Colonic mucosa (tissue), 4 donors: ENCODE measurements around the gene STYK1. TPM values are rescaled to one million over a fixed set of nuclear protein-coding genes. Genes with fewer than 3 reads are reported as not detected.
"Not testable (repeated sequence)": the region's sequence is repeated elsewhere in the genome, so short reads cannot be mapped to it uniquely, and the experiment has no call there.

Experiments
- DNase-seq: peaks from one replicate; pipeline ENCODE4 v3.0.0-alpha.2; 2020
- H3K27ac ChIP-seq: fragments of 200-600 bp; one replicate; pipeline ENCODE4 v1.8.0; 2021
- H3K27me3 ChIP-seq: fragments of 200-600 bp; one replicate; pipeline ENCODE4 v1.8.0; 2021
- H3K36me3 ChIP-seq: fragments of 200-600 bp; one replicate; pipeline ENCODE4 v1.8.0; 2021
- H3K4me1 ChIP-seq: fragments of 200-600 bp; one replicate; pipeline ENCODE4 v1.8.0; 2021; ENCODE audit warnings: mild to moderate bottlenecking
- H3K4me3 ChIP-seq: fragments of 200-600 bp; one replicate; pipeline ENCODE4 v1.8.0; 2021
- H3K9ac ChIP-seq, 2 donors: one replicate each; pipeline ENCODE4 v1.7.0; 2013; ENCODE audit warnings: control low read depth in 2 of 2, low read depth in 2 of 2, low read length in 2 of 2
- H3K9me3 ChIP-seq: fragments of 200-600 bp; one replicate; pipeline ENCODE4 v1.8.0; 2021
- CTCF ChIP-seq: fragments of 200-600 bp; IDR thresholded peaks from one replicate; pipeline ENCODE4 v1.8.0; 2022; ENCODE audit warnings: antibody characterized with exemption, mild to moderate bottlenecking
- intact Hi-C: fragments of 100-400 bp; cut with DNase I; formaldehyde crosslinking; loops from one replicate; pipeline ENCODE4 v1.14.1; 2022
- total RNA-seq, 2 donors: library from RNA; stranded (reverse); fragmentation: NEBNext Ultra II Directional in 1 of 2; extraction: Animal tissue kit (Norgen Biotek cat#: 25700) in 1 of 2; gene quantifications; one replicate each; pipeline ENCODE4 v1.2.1, GENCODE V29; 2021
- donor health status: healthy.
- donor health status: DM: no; HTN: no; CAD: no.
- donor health status: DM: no; HTN: no; CAD: no.

The STYK1 gene
- total RNA-seq, 2 donors from 2014 or later = 24.5 to 53.3 TPM

DNA sequence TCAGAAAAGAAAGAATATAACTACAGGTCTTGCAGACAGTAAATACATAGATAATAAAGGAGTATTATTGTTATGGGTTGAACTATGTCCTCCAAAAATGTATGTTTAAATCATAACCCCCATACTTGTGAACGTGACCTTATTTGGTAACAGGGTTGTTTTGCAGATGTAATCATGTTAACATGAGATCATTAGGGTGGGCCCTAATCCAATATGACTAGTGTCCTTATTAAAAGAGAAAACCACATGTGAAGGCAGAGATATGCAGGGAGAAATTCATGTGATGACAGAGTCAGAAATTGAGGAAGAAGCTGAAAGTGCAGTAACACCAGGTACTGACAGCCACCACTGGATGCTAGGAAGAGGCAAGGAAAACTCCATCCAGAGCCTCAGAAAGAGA lies 89.4 kb downstream of the STYK1 start:
- Histone ChIP-seq H3K9ac (no peak overlapping the region), H3K4me1 (no peaks in the 10 kb centered on the region), H3K27me3 (no peaks in the 10 kb centered on the region), H3K36me3 (no peaks in the 10 kb centered on the region), H3K9me3 (no peaks in the 10 kb centered on the region), H3K27ac (no peak overlapping the region), H3K4me3 (no peak overlapping the region)
- DNase-seq = no peak
- TF ChIP-seq CTCF = no peak
- intact Hi-C loops = no loop called here

GRCh38 chr12:10582704-10583103 lies 91.1 kb downstream of the STYK1 start:
- Histone ChIP-seq H3K9me3 (no peaks in the 10 kb centered on the region), H3K4me3 (no peak overlapping the region), H3K36me3 (no peaks in the 10 kb centered on the region), H3K27ac (no peak overlapping the region), H3K27me3 (no peaks in the 10 kb centered on the region), H3K4me1 (no peaks in the 10 kb centered on the region), H3K9ac (no peak overlapping the region)
- no peak for TF ChIP-seq CTCF
- DNase-seq = no peak
- intact Hi-C loops = no loop called here

DNA sequence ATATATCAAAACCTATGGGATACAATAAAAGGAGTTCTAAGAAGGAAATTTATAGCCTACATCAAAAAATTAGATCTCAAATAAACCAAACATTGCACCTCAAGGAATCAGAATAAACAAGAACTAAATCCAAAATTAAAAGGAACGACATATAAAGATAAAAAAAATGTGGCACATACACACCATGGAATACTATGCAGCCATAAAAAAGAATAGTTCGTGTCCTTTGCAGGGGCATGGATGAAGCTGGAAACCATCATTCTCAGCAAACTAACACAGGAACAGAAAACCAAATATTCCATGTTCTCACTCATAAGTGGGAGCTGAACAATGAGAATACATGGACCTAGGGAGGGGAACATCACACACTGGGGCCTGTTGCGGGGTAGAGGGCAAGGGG lies 91.7 kb downstream of the STYK1 start:
- H3K9me3 ChIP-seq, H3K27me3 ChIP-seq, H3K4me3 ChIP-seq, H3K4me1 ChIP-seq, H3K27ac ChIP-seq, H3K36me3 ChIP-seq, intact Hi-C loops, H3K9ac ChIP-seq, DNase-seq: not testable (repeated sequence)

- no peaks in the 10 kb centered on the region for H3K4me1 ChIP-seq
- H3K27ac ChIP-seq = no peak overlapping the region
- intact Hi-C loops = no loop called here
- H3K4me3 ChIP-seq = no peak overlapping the region
- no peaks in the 10 kb centered on the region for H3K36me3 ChIP-seq
- no peak for TF ChIP-seq CTCF
- no peaks in the 10 kb centered on the region for H3K27me3 ChIP-seq
- DNase-seq = no peak
- H3K9ac ChIP-seq = no peak overlapping the region
- no peaks in the 10 kb centered on the region for H3K9me3 ChIP-seq
These were observed 99.5 kb downstream of the STYK1 start for GRCh38 chr12:10574307-10574706.

GRCh38 chr12:10572021-10572490 lies 101.8 kb downstream of the STYK1 start:
- H3K4me3 ChIP-seq, H3K9me3 ChIP-seq, H3K27me3 ChIP-seq, H3K27ac ChIP-seq, H3K4me1 ChIP-seq, DNase-seq, intact Hi-C loops, H3K36me3 ChIP-seq, H3K9ac ChIP-seq: not testable (repeated sequence)

GRCh38 chr12:10571141-10571540 lies 102.7 kb downstream of the STYK1 start:
- Histone ChIP-seq H3K4me3 (no peak overlapping the region), H3K4me1 (no peaks in the 10 kb centered on the region), H3K9me3 (no peaks in the 10 kb centered on the region), H3K36me3 (no peaks in the 10 kb centered on the region), H3K27ac (no peak overlapping the region), H3K27me3 (no peaks in the 10 kb centered on the region), H3K9ac (no peak overlapping the region)
- no peak for DNase-seq
- TF ChIP-seq CTCF = no peak
- intact Hi-C loops = no loop called here

Other genes with a start within 250 kb of the STYK1 start
- gene KLRC2, start 238.0 kb downstream of the STYK1 start, total RNA-seq = under 1 TPM in 1 of 2 donors, not detected in 1; 0.50 TPM
- gene KLRC1, start 220.7 kb downstream of the STYK1 start, total RNA-seq = 1 to 10 TPM; 1.0 to 1.3 TPM
- gene EIF2S3B, start 168.2 kb downstream of the STYK1 start, total RNA-seq = 1 to 10 TPM in 1 of 2 donors, under 1 TPM in 1; 0.77 to 2.7 TPM
- gene MAGOHB, start 60.4 kb downstream of the STYK1 start, total RNA-seq = 10 to 100 TPM; 13.9 to 38.1 TPM
- gene YBX3, start 49.3 kb upstream of the STYK1 start, total RNA-seq = 100 to 1,000 TPM; 162 to 166 TPM
- gene TAS2R7, start 128.6 kb upstream of the STYK1 start, total RNA-seq = not detected
- gene TAS2R8, start 133.2 kb upstream of the STYK1 start, total RNA-seq = not detected
- not detected for gene TAS2R9, start 136.1 kb upstream of the STYK1 start, total RNA-seq
- gene TAS2R10, start 152.3 kb upstream of the STYK1 start, total RNA-seq = not detected
- gene PRR4, start 175.4 kb upstream of the STYK1 start, total RNA-seq = 1 to 10 TPM in 1 of 2 donors, under 1 TPM in 1; 0.72 to 1.0 TPM
- 10 to 100 TPM in 1 of 2 donors, 1 to 10 TPM in 1; 7.4 to 12.3 TPM for gene PRH1, start 210.2 kb upstream of the STYK1 start, total RNA-seq
- 1 to 10 TPM in 1 of 2 donors, under 1 TPM in 1; 0.91 to 1.0 TPM for gene TAS2R13, start 235.5 kb upstream of the STYK1 start, total RNA-seq